Keratinocyte (primary cell): ENCODE results near the gene WDR26. TPM values are rescaled to one million over a fixed set of nuclear protein-coding genes. Genes with fewer than 3 reads are reported as not detected.
A peak's percentile ranks its signal among the peaks of the same experiment; 100 is the strongest.

Experiments
- DNase-seq: peaks from one replicate; pipeline ENCODE4 v3.0.0-alpha.2; 2011; ENCODE audit warnings: low read depth, missing footprints, low spot score
- FAIRE-seq: peaks from 2 replicates; lab custom pipeline; 2011; peaks lifted over from hg19 to GRCh38; lab: Jason Lieb, UNC
- H2AFZ ChIP-seq: 2 replicates; pipeline ENCODE4 v1.6.0; 2012; ENCODE audit warnings: low read length, control low read depth, inconsistent platforms; ENCODE audit not compliant: control insufficient read depth
- H3K27ac ChIP-seq: 2 replicates; pipeline ENCODE4 v1.5.1; 2011; ENCODE audit warnings: low read length; ENCODE audit not compliant: control insufficient read depth, insufficient read depth
- H3K27me3 ChIP-seq: 3 replicates; pipeline ENCODE4 v1.6.0; 2011; ENCODE audit warnings: low read length; ENCODE audit not compliant: control insufficient read depth, insufficient read depth; ENCODE audit errors: extremely low read depth
- H3K36me3 ChIP-seq, 2 experiments: 2 replicates in 1 of 2; 3 replicates in 1 of 2; pipeline ENCODE4 v1.5.1; 2011; ENCODE audit warnings: low read length in 2 of 2, mild to moderate bottlenecking in 1 of 2; ENCODE audit not compliant: control insufficient read depth in 2 of 2, insufficient read depth in 2 of 2; ENCODE audit errors: extremely low read depth in 1 of 2
- H3K4me1 ChIP-seq: 3 replicates; pipeline ENCODE4 v1.5.1; 2011; ENCODE audit warnings: low read length; ENCODE audit not compliant: control insufficient read depth, insufficient read depth; ENCODE audit errors: extremely low read depth
- H3K4me2 ChIP-seq: 3 replicates; pipeline ENCODE4 v1.6.0; 2011; ENCODE audit warnings: low read depth, low read length; ENCODE audit not compliant: control insufficient read depth, insufficient read depth; ENCODE audit errors: extremely low read depth
- H3K4me3 ChIP-seq, 3 experiments: fragments of 200-600 bp in 1 of 3; sonication (generic) in 1 of 3; 2 replicates in 2 of 3; 3 replicates in 1 of 3; pipeline ENCODE4 v1.5.1; 2011 to 2016; ENCODE audit warnings: low read length in 3 of 3, mild to moderate bottlenecking in 3 of 3, control low read depth in 2 of 3, inconsistent platforms in 1 of 3, low read depth in 1 of 3, mixed read lengths in 1 of 3, mixed run types in 1 of 3, moderate library complexity in 1 of 3; ENCODE audit not compliant: control insufficient read depth in 2 of 3, insufficient read depth in 2 of 3; ENCODE audit errors: extremely low read depth in 1 of 3
- H3K79me2 ChIP-seq: 2 replicates; pipeline ENCODE4 v1.6.0; 2012; ENCODE audit warnings: low read length; ENCODE audit not compliant: control insufficient read depth, insufficient read depth
- H3K9ac ChIP-seq: 3 replicates; pipeline ENCODE4 v1.6.0; 2011; ENCODE audit warnings: low read length; ENCODE audit not compliant: control insufficient read depth, insufficient read depth; ENCODE audit errors: extremely low read depth
- H3K9me1 ChIP-seq: 3 replicates; pipeline ENCODE4 v1.6.0; 2011; ENCODE audit warnings: low read length; ENCODE audit not compliant: control insufficient read depth, insufficient read depth; ENCODE audit errors: extremely low read depth
- H3K9me3 ChIP-seq: 2 replicates; pipeline ENCODE4 v1.5.1; 2012; ENCODE audit warnings: low read depth, low read length; ENCODE audit not compliant: control insufficient read depth
- H4K20me1 ChIP-seq: 3 replicates; pipeline ENCODE4 v1.6.0; 2011; ENCODE audit warnings: low read length; ENCODE audit not compliant: control insufficient read depth, insufficient read depth; ENCODE audit errors: extremely low read depth
- EZH2 ChIP-seq: IDR thresholded peaks from one replicate; pipeline ENCODE4 v1.6.1; 2012; ENCODE audit warnings: inconsistent platforms, mild to moderate bottlenecking, low read length, moderate library complexity
- dilution Hi-C: fragments of 300-500 bp; cut with MboI; formaldehyde crosslinking; loops from one replicate; pipeline ENCODE4 v1.7.0; 2020; ENCODE audit warnings: low sequenced_read_pairs; ENCODE audit not compliant: extremely low pct_ligation_motif_present
- polyA plus RNA-seq, 5 experiments: library from polyadenylated mRNA; depleted of rRNA in 3 of 5; stranded (reverse) in 3 of 5; stranded (forward) in 1 of 5; unstranded in 1 of 5; fragments of >200 nt; gene quantifications; 1 replicate in 1 of 5; 2 replicates in 3 of 5; 3 replicates in 1 of 5; pipeline versions ENCODE4 v1.2.1 to v1.2.3, GENCODE V29; 2011 to 2012; ENCODE audit warnings: missing spikeins in 2 of 5, low read depth in 1 of 5, low replicate concordance in 1 of 5
- TF ChIP-seq, protein P1 (sequence below), 3 experiments: IDR thresholded peaks in 1 of 3; conservative IDR thresholded peaks in 1 of 3; optimal IDR thresholded peaks in 1 of 3; 2 replicates in 2 of 3; 3 replicates in 1 of 3; pipeline versions ENCODE3 to v1.5.1; 2011; ENCODE audit warnings: low read length in 3 of 3, mild to moderate bottlenecking in 3 of 3, moderate library complexity in 2 of 3, control low read depth in 1 of 3, inconsistent platforms in 1 of 3; ENCODE audit not compliant: insufficient read depth in 2 of 3; ENCODE audit errors: extremely low read depth in 1 of 3

Gene WDR26
- polyA plus RNA-seq, 1 donor (not counting 4 experiments of a cell fraction or from before 2014, with no cell fraction given), result 46.4 TPM

- H3K9me1 ChIP-seq, result no peaks in the 10 kb centered on the region
- peak overlapping the region; percentile 96 for H3K27ac ChIP-seq
- peaks cover 2 to 3% of the 10 kb centered on the region in 2 experiments for H3K36me3 ChIP-seq
- peak overlapping the region; percentile 73 to 91 (median 87) for H3K4me3 ChIP-seq
- peak overlapping the region; percentile 98 for H3K4me2 ChIP-seq
- FAIRE-seq (no peak), DNase-seq (no peak)
- TF ChIP-seq EZH2, result no peak
- TF ChIP-seq, protein P1, sequence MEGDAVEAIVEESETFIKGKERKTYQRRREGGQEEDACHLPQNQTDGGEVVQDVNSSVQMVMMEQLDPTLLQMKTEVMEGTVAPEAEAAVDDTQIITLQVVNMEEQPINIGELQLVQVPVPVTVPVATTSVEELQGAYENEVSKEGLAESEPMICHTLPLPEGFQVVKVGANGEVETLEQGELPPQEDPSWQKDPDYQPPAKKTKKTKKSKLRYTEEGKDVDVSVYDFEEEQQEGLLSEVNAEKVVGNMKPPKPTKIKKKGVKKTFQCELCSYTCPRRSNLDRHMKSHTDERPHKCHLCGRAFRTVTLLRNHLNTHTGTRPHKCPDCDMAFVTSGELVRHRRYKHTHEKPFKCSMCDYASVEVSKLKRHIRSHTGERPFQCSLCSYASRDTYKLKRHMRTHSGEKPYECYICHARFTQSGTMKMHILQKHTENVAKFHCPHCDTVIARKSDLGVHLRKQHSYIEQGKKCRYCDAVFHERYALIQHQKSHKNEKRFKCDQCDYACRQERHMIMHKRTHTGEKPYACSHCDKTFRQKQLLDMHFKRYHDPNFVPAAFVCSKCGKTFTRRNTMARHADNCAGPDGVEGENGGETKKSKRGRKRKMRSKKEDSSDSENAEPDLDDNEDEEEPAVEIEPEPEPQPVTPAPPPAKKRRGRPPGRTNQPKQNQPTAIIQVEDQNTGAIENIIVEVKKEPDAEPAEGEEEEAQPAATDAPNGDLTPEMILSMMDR (optimal IDR thresholded peaks at IDR 0.05 in 1 of 3, IDR thresholded peaks at IDR 0.05 in 1 of 3, conservative IDR thresholded peaks at IDR 0.05 in 1 of 3; ENCODE audit: extremely low read depth in 1 of 3, insufficient read depth in 2 of 3, low read length in 3 of 3), result no peak
- H3K27me3 ChIP-seq, result no peaks in the 10 kb centered on the region
- no peaks in the 10 kb centered on the region for H3K9me3 ChIP-seq
- peaks cover 35% of the 10 kb centered on the region for H3K4me1 ChIP-seq
- H3K9ac ChIP-seq, result peak overlapping the region; percentile 85
- peaks cover 9% of the 10 kb centered on the region for H4K20me1 ChIP-seq
- dilution Hi-C loops, result no loop called here
- H2AFZ ChIP-seq, result no peak overlapping the region
- H3K79me2 ChIP-seq, result peaks cover 55% of the 10 kb centered on the region
Measured at GRCh38 chr1:224433701-224434672, 610 bp downstream of the WDR26 start.

- Histone ChIP-seq H3K36me3 (peaks cover 3% of the 10 kb centered on the region in 2 experiments), H3K27ac (peak overlapping the region; percentile 73), H2AFZ (no peak overlapping the region), H3K4me3 (peak overlapping the region; percentile 73 to 91 (median 87)), H3K4me1 (peaks cover 35% of the 10 kb centered on the region), H3K9me1 (no peaks in the 10 kb centered on the region), H3K9ac (peak overlapping the region; percentile 77), H3K4me2 (peak overlapping the region; percentile 98), H3K79me2 (peaks cover 62% of the 10 kb centered on the region), H3K27me3 (no peaks in the 10 kb centered on the region), H3K9me3 (no peaks in the 10 kb centered on the region), H4K20me1 (peaks cover 9% of the 10 kb centered on the region)
- TF ChIP-seq EZH2, result no peak
- TF ChIP-seq, protein P1 (optimal IDR thresholded peaks at IDR 0.05 in 1 of 3, IDR thresholded peaks at IDR 0.05 in 1 of 3, conservative IDR thresholded peaks at IDR 0.05 in 1 of 3; ENCODE audit: extremely low read depth in 1 of 3, insufficient read depth in 2 of 3, low read length in 3 of 3), result no peak
- no peak for FAIRE-seq
- dilution Hi-C loops, result no loop called here
- no peak for DNase-seq
Measured at GRCh38 chr1:224433041-224433691, 1.4 kb downstream of the WDR26 start.
